GM23338 (cell line): ENCODE results near the gene METTL26. TPM values are rescaled to one million over a fixed set of nuclear protein-coding genes. Genes with fewer than 3 reads are reported as not detected.

Experiments
- CREB1 ChIP-seq: fragments of 250-450 bp; sonication (Bioruptor Pico); IDR thresholded peaks from 2 replicates; pipeline ENCODE4 v1.5.0; 2020; ENCODE audit warnings: low read depth, mild to moderate bottlenecking, moderate library complexity
- ETS1 ChIP-seq: IDR thresholded peaks from 2 replicates; pipeline ENCODE4 v1.6.1; 2016; ENCODE audit warnings: antibody characterized with exemption
- REST ChIP-seq: IDR thresholded peaks from one replicate; pipeline ENCODE4 v1.6.1; 2018; ENCODE audit warnings: antibody characterized with exemption; ENCODE audit not compliant: unreplicated experiment
- STAT1 ChIP-seq: IDR thresholded peaks from one replicate; pipeline ENCODE4 v1.6.1; 2016; ENCODE audit warnings: antibody characterized with exemption; ENCODE audit not compliant: unreplicated experiment
- ZNF114 ChIP-seq: fragments of 250-450 bp; sonication (Bioruptor Pico); IDR thresholded peaks from 2 replicates; pipeline ENCODE4 v1.5.0; 2020; ENCODE audit warnings: mild to moderate bottlenecking, moderate library complexity
- ZNF462 ChIP-seq: fragments of 250-450 bp; sonication (Bioruptor Pico); IDR thresholded peaks from 2 replicates; pipeline ENCODE4 v1.5.0; 2020; ENCODE audit warnings: mild to moderate bottlenecking, moderate library complexity
- polyA plus RNA-seq: library from polyadenylated mRNA; unstranded; fragments of >200 nt; fragmentation: Nextera tagmentation; extraction: Ambion mirVana; gene quantifications from 2 replicates; pipeline ENCODE4 v1.2.1, GENCODE V29; 2016
- total RNA-seq: library from RNA; depleted of rRNA; stranded (reverse); fragments of >200 nt; shearing (Covaris generic); gene quantifications from 2 replicates; pipeline ENCODE4 v1.2.3, GENCODE V29; 2014

Gene METTL26
- total and polyA plus RNA-seq, 2 experiments from 2014 or later = 153 to 223 TPM

- TF ChIP-seq ZNF462 (CRISPR knock-in tag) = no peak
- no peak for TF ChIP-seq CREB1 (CRISPR knock-in tag)
- TF ChIP-seq ZNF114 = no peak
- no peak for TF ChIP-seq ETS1
- TF ChIP-seq STAT1 = no peak
- no peak for TF ChIP-seq REST
Measured at GRCh38 chr16:638034-638543, 2.0 kb upstream of the METTL26 start (continued).
